Amniotic epithelial cell (primary cell): ENCODE results near the gene C10orf88.
"Not testable (repeated sequence)": the region's sequence is repeated elsewhere in the genome, so short reads cannot be mapped to it uniquely, and the experiment has no call there.

Experiments
- DNase-seq: peaks from one replicate; pipeline ENCODE4 v3.0.0-alpha.2; 2010; ENCODE audit warnings: low read depth

The C10orf88 gene

DNA sequence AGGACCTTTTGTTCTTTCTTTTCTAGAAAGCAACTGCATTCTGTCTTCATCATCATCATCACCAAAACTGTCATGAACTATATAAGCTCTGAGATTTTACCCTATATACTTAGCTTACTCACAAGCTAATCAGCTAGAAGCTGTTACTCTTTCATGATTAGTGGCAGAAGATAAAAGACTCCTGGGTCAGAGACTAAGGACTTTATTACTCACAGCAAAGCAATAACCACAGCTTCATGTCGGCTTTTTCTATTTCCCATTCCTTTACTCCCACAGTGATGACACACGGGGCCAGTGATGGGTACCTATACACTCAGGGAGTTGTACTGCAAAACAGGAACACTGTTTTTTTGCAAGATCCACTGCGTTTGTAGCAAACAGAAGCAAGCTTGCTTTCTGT is 8.4 kb upstream of the C10orf88 start:
- DNase-seq: peak; percentile 62

DNA sequence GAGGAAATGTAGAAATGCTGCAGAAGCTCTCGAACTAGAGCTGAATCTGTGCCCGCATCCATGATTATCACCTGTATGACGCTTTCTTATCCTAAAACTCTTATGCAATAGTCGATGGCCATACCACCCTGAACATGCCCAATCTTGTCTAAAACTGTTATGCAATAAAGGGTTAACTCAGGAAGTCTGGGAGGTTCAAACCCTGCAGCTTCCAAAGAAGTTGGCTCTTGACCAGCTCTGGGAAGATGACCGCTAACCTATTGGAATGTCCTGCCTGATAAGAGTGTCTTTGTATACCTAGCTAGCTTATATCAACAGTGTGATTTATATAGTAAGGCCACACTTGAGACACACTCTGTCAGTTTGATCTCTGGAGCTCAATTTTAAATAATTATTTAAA is 3.4 kb upstream of the C10orf88 start:
- DNase-seq: peak; percentile 21

DNA sequence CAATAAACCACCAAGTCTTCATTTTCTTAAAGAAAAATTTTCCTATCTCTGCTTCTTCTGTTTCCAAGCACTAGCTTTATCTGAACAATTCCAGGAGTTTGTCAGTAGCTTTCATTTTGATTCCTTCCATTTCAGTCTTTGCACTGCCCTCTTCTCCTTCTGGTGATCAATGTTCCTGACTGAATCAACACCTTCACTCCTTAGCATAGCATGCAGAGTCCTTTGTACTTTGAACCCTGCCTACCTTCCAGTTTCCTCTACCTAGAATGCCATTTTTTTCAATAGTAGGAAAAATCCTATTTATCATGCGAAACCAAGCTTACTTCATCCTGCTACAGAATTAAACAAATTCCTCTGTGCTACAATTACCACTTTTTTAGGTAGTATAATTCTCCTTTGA is 1.9 kb upstream of the C10orf88 start:
- no peak for DNase-seq

DNA sequence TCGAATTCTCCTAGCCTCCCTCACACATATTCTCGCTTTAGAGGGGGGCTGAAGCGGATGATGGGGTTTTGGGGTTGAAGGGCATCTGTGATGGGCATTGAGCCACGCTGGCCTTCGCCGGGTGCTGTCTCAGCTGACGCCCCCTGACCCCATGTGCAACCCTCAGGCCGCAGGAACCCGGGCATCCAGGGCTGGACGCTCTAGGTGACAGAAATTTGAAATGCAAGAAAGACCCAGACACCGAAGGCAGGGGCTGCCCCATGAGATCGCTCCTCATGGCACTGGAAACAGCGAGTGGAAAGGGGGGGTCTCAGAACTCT is 664 bp upstream of the C10orf88 start:
- no peak for DNase-seq

DNA sequence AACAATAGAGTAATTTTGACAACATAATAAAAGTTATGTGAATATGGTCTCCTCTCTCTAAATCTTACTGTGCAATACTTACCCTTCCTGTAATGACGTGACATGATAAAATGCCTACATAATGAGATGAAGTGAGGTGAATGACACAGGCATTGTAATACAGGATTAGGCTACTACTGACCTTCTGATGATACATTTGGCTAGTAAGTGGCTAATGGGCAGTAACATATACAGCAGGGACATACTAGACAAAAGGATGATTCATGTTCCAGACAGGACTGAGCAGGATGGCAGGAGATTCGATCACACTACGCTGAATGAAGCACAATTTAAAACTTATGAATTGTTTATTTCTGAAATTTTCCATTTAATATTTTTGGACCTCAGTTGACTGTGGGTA is 4.7 kb downstream of the C10orf88 start:
- no peak for DNase-seq

DNA sequence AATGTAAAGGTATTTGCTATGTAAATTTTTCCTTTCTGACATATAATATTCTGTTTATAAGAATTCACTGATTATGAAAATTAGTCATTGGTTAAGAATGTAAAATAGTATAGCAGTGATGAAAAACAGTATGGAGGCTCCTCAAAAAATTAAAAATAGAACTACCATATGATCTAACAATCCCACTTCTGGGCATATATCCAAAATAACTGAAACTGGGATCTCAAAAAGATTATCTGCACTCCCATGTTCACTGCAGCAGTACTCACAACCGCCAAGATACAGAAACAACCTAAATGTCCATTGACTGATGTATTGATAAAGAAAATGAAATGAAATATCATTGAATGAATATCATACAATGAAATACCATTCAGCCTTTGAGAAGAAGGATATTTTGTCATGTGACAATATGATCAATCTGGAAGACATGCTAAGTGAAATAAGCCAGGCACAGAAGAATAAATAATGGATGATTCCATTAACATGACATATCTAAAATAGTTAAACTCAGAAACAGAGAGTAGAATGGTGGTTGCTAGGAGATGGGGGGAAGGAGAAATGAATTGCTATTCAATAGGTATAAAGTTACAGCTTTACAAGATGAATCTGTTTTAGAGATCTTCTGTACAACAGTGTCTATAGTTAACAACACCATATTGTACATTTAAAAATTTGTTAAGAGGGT is 14.0 kb downstream of the C10orf88 start:
- peak; percentile 79 for DNase-seq

DNA sequence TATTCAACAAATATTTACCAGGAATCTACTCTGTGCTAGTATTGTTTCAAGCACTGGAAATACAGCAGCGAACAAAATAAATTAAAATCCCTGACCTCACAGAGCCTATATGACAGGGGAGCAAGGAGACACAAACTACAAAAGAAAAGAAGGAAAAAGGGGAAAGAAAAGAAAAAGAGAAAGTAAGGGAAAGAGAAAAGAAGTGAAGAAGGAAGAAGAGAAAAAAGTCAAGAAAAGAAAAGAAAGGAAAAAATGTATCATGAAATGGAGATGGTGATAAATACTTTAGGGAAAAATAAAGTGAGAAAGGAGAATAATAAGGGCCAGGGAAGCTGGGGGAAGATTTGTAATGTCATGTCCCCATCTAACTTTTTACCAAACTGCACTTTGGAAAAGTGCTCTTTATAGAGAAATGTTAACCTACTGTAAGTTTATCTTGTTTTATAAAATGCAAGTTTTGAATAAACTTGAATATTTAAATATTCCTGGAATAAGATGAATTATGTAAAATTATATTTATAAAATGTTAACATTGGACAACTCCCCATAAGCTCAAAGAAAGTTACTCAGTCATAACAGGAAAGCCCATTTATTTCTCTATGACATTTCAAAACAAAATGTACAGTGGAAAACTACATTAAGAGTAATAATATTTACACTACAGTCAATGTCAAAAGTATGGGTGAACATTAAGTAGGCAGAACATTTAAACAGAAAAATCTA is 14.7 kb downstream of the C10orf88 start:
- DNase-seq: no peak

DNA sequence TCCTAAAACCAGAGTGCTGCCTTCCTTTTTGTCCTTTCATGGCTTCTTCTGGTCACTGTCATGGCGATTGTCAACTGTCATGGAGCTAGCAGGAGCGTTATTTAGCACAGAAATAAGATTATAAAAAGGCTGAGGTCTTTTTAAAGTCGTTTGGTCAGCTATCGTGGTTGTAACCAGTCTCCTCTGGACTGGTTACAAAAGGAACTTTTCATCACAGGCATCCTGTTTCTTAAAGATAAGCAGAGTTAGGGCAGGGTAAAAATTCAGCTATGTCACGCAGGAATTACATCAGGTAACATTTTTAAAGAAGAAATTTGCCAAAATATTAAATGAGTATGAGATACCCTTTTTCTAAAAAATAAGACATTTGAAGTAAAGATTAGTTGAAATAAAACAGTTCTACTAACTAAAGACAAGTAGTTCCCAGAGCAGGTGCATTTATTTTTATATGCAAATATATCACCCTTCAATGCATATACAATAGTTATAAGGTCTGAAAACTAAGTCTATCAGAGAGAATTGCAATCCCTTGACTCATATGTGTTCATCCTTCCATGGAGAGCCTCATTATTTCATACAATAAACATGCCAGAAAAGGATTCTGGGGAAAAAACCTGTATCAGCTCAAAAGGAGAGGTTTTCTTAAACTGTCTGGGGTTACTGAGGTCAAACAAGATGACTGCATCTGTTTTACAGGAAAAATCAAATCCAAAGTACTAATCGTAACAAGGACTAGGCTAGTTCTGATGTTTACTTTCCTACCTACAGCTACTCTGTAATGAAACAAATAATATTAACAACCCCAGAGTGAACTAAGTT is 22.7 kb downstream of the C10orf88 start:
- DNase-seq: peak; percentile 21

DNA sequence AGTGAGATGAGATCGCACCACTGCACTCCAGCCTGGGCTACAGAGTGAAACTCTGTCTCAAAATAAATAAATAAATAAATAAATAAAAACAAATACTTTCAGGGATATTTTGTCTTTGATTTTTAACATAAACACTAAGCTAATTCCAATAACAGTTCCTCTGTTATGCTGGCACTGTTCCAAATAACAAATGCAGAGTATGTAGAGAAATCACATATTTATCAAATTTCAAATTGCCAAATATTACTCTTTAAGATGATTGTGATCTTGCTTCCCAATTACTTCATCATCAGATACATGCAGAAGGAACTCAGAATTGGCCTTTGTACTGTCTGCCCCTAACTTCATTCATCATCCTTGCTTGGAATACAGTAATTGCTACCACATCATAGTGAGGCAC is 23.9 kb downstream of the C10orf88 start:
- DNase-seq: no peak

DNA sequence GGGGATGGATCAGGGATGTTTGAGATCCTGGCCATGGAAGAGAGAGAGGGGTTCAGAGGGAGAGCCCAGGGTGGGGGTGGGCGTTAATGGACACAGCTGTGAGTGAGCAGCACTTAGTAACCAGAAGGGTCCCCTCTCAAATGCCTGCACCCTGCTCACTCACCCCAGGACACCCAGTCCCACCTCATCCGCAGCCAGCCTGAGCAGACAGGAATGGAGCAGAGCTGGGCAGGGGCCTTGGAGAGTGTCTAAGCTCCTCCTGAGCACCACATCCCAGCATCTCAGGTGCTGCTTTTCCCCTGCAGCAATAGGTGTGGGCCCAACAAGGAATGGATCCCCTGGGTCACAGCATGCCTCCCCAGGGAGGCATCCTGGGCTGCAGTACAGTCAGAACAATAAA is 38.3 kb downstream of the C10orf88 start:
- DNase-seq: no peak

DNA sequence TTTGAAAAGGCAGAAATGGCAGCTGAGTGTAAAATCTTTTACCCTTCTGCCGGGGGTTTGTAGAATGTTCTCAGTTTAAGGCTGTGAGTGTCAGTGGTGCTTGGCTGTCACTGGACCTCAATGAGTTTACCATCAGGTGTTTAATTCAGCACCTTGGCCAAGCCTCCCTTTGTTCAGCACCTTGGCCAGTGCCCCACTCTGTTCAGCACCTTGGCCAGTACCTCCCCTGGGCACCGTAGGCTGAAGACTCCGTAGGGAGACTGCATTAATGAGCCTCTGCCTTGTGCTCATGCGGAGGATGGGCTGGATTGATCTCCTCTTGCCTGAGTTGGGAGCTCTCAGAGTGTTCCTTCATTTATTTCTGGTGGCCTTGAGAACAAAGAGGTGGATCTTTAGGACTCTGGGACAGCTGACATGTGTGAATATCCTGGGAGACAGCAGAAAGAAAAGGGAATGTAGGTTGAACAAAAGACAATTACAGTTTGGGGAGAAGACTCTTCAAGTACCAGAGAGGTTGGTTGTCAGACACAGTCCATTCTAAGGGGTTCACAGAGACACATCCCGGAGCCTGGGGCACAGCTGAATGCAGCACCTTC is 42.0 kb downstream of the C10orf88 start:
- DNase-seq: peak; percentile 46

DNA sequence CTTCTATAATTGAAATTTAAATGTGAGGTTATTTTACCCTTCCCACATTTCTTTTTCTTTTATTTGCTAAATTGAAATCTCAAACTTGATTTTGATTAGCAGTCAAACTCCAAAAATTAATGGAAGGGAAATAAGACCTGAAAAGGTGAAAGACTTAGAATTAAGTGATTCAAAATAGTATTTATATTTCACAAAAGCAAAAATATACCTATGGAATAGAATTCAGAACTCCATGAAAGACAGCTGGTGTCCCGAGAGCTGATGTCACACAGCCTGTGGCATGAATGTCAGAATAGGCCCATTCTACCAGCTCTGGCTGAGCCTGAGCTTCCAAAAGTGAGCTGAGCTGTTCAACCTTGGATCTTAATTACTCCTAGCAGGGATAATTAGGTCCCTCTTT is 43.7 kb downstream of the C10orf88 start, which contains the start of gene FAM24A:
Gene FAM24A, plus strand, starts transcription at position 301 of the 400 bp plus-strand sequence. CDS start 1,025 bp downstream, outside the sequence.
- no peak for DNase-seq

DNA sequence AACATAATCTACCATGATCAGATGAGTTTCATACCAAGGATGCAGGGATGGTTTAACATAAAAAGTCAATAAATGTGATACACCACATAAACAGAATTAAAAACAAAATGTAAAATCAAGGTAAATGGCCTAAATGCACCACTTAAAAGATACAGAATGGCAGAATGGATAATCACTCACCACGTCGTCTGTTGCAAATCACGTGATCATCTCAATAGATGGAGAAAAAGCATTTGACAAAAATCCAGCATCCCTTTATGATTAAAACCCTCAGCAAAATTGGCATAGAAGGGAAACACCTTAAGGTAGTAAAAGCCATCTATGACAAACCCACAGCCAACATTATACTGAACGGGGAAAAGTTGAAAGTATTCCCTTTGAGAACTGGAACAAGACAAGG is 50.2 kb downstream of the C10orf88 start:
- not testable (repeated sequence) for DNase-seq

DNA sequence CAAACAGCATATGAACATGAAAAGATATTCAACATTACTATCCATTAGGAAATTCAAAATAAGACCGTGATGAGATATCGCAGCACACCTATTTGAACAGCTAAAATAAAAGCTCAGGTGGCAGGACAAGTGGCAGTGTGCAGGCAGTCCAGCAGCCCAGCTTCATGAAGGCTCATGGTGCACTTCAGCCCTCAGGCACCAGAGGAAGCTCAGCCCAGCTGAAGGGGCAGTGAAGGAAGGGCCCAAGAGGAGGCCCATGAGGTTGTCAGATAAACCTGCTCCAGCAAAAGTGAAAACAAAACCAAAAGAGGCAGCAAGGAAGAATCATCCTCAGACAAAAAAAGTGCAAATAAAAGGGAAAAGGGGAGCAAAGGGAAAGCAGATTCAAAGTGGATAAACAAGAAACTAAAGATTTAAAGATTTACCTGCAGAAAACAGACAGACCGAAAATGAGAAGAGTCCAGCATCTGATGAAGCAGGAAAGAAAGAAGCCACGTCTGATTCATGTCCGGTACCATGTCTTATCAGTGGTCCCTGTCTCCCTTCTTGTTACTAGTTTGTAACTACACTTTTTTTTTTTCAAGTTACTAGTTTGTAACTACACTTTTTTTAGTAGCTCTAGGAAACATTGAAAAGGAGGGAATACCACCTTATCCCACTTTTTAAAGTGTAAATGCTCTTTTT is 59.6 kb downstream of the C10orf88 start:
- DNase-seq: no peak

DNA sequence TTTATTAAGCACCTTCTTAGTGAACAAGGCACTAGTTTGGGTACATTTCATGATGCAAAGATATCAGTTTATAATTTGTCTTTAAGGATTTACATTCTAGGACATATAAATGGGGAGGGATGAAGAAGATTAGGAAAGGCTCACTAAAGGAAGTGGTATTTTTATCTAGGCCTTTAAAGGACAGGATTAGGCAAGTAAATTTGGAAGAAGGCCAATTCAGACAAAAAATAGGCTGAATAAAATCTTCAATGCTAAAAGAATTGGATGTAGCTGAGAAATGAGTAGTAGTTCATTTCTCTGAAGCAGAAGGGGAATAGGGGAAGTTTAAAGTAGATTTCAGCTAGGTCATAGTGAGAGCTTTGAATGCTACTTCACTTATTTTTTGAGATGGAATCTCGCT is 69.9 kb downstream of the C10orf88 start:
- peak; percentile 29 for DNase-seq

DNA sequence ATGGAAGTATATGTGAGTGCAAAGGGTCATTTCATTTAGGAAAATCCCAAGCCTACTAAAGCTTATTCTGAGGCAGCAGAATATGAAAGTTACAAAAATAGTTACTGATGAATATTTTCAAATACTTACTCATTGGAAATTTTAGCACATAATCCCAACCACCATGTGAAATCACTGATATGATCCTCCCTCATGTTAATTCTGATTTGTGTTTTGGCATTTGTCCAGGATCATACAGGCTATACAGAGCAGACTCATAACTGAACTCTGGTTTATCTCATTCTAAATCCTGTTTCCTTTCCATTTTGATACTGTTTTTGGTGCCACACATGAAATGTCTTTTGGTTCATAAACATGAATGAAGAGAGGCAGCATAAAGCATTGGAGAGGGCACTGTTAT is 71.3 kb downstream of the C10orf88 start:
- peak; percentile 20 for DNase-seq
